Mesenchymal stem cell (in vitro differentiated cells and primary cell): ENCODE data around the gene NFXL1.

ENCODE experiments used
- DNase-seq: peaks from one replicate; pipeline ENCODE4 v3.0.0-alpha.2; 2013
- H2AFZ ChIP-seq: one replicate; pipeline ENCODE4 v1.6.1; 2013; ENCODE audit warnings: low read depth, mild to moderate bottlenecking, control low read depth, inconsistent platforms, low read length, moderate library complexity
- H2AK5ac ChIP-seq: 2 replicates; pipeline ENCODE4 v1.6.1; 2013; ENCODE audit warnings: low read length, moderate library complexity, mild to moderate bottlenecking, inconsistent platforms; ENCODE audit not compliant: severe bottlenecking
- H2BK120ac ChIP-seq: one replicate; pipeline ENCODE4 v1.6.1; 2013; ENCODE audit warnings: low read depth, mild to moderate bottlenecking, inconsistent platforms, low read length, moderate library complexity
- H2BK12ac ChIP-seq, 2 experiments: one replicate each; pipeline ENCODE4 v1.6.1; 2013; ENCODE audit warnings: inconsistent platforms in 2 of 2, low read length in 2 of 2, mild to moderate bottlenecking in 2 of 2, moderate library complexity in 2 of 2, control low read depth in 1 of 2
- H2BK15ac ChIP-seq: one replicate; pipeline ENCODE4 v1.6.1; 2013; ENCODE audit warnings: mild to moderate bottlenecking, low read depth, inconsistent platforms; ENCODE audit not compliant: poor library complexity, severe bottlenecking
- H2BK5ac ChIP-seq: 2 replicates; pipeline ENCODE4 v1.6.1; 2013; ENCODE audit warnings: low read depth, mild to moderate bottlenecking, low read length, control low read depth, inconsistent platforms; ENCODE audit not compliant: poor library complexity, severe bottlenecking
- H3K14ac ChIP-seq, 2 experiments: one replicate each; pipeline ENCODE4 v1.6.1; 2013; ENCODE audit warnings: inconsistent platforms in 2 of 2, low read length in 2 of 2, control low read depth in 1 of 2, mild to moderate bottlenecking in 1 of 2, moderate library complexity in 1 of 2
- H3K18ac ChIP-seq, 2 experiments: one replicate each; pipeline ENCODE4 v1.6.1; 2013; ENCODE audit warnings: inconsistent platforms in 2 of 2, low read length in 2 of 2, control low read depth in 1 of 2, low read depth in 1 of 2, mild to moderate bottlenecking in 1 of 2
- H3K23ac ChIP-seq, 2 experiments: one replicate each; pipeline ENCODE4 v1.6.1; 2013; ENCODE audit warnings: inconsistent platforms in 2 of 2, low read length in 2 of 2, mild to moderate bottlenecking in 2 of 2, moderate library complexity in 2 of 2, control low read depth in 1 of 2
- H3K27ac ChIP-seq: 2 replicates; pipeline ENCODE4 v1.5.1; 2013; ENCODE audit warnings: mild to moderate bottlenecking, moderate library complexity, low read length, control low read depth, inconsistent platforms; ENCODE audit not compliant: poor library complexity, severe bottlenecking
- H3K27me3 ChIP-seq, 2 experiments: 2 replicates each; pipeline versions ENCODE4 v1.6.1 to v1.7.0; 2013; ENCODE audit warnings: low read length in 2 of 2, mild to moderate bottlenecking in 2 of 2, moderate library complexity in 2 of 2, control low read depth in 1 of 2, inconsistent platforms in 1 of 2; ENCODE audit not compliant: control insufficient read depth in 1 of 2, insufficient read depth in 1 of 2
- H3K36me3 ChIP-seq, 2 experiments: 2 replicates each; pipeline versions ENCODE4 v1.6.1 to v1.7.0; 2013; ENCODE audit warnings: low read length in 2 of 2, control low read depth in 1 of 2, inconsistent platforms in 1 of 2, low read depth in 1 of 2, mild to moderate bottlenecking in 1 of 2; ENCODE audit not compliant: insufficient read depth in 2 of 2, control insufficient read depth in 1 of 2
- H3K4ac ChIP-seq, 2 experiments: one replicate each; pipeline ENCODE4 v1.6.1; 2013; ENCODE audit warnings: inconsistent platforms in 2 of 2, low read length in 2 of 2, mild to moderate bottlenecking in 2 of 2, moderate library complexity in 2 of 2, control low read depth in 1 of 2, low read depth in 1 of 2
- H3K4me1 ChIP-seq: 2 replicates; pipeline ENCODE4 v1.6.1; 2013; ENCODE audit warnings: low read depth, low read length, control low read depth; ENCODE audit not compliant: control insufficient read depth, insufficient read depth
- H3K4me2 ChIP-seq: 2 replicates; pipeline ENCODE4 v1.6.1; 2013; ENCODE audit warnings: low read length, mild to moderate bottlenecking, inconsistent platforms; ENCODE audit not compliant: poor library complexity, severe bottlenecking
- H3K4me3 ChIP-seq, 2 experiments: 2 replicates each; pipeline versions ENCODE4 v1.5.1 to v1.7.0; 2013; ENCODE audit warnings: low read length in 2 of 2, mild to moderate bottlenecking in 2 of 2, control low read depth in 1 of 2, low read depth in 1 of 2; ENCODE audit not compliant: insufficient read depth in 1 of 2
- H3K79me1 ChIP-seq: replicated peaks from 2 replicates; pipeline ENCODE4 v1.6.1; 2013; ENCODE audit warnings: mild to moderate bottlenecking, control low read depth, low read length, inconsistent platforms; ENCODE audit not compliant: poor library complexity, severe bottlenecking
- H3K9ac ChIP-seq: 2 replicates; pipeline ENCODE4 v1.7.0; 2013; ENCODE audit warnings: mild to moderate bottlenecking, low read length, moderate library complexity
- H3K9me3 ChIP-seq: 2 replicates; pipeline ENCODE4 v1.7.0; 2013; ENCODE audit warnings: mild to moderate bottlenecking, low read length; ENCODE audit not compliant: control insufficient read depth
- H4K8ac ChIP-seq: one replicate; pipeline ENCODE4 v1.6.1; 2013; ENCODE audit warnings: inconsistent platforms, mild to moderate bottlenecking, low read length, moderate library complexity
- H4K91ac ChIP-seq: one replicate; pipeline ENCODE4 v1.6.1; 2013; ENCODE audit warnings: mild to moderate bottlenecking, low read length, inconsistent platforms
- WGBS: methylation state at CpG from one replicate; pipeline ENCODE4 v1.1.7; 2013; ENCODE audit warnings: mixed read lengths; 5-methylcytosine and 5-hydroxymethylcytosine counted together

NFXL1 gene

GRCh38 chr4:47852136-47852535 lies 62.2 kb downstream of the NFXL1 start:
- Histone ChIP-seq H3K27me3 (no peaks in the 10 kb centered on the region), H2AK5ac (no peak overlapping the region), H3K23ac (no peak overlapping the region), H3K14ac (no peak overlapping the region), H3K27ac (no peak overlapping the region), H4K91ac (no peak overlapping the region), H3K79me1 (no peaks in the 10 kb centered on the region), H2BK120ac (no peak overlapping the region), H3K9ac (no peak overlapping the region), H2BK12ac (no peak overlapping the region), H4K8ac (no peak overlapping the region), H2BK5ac (no peak overlapping the region), H3K4me1 (no peaks in the 10 kb centered on the region), H3K4me2 (no peak overlapping the region), H3K4ac (no peak overlapping the region), H3K9me3 (no peaks in the 10 kb centered on the region), H3K4me3 (no peak overlapping the region), H2AFZ (no peak overlapping the region), H3K18ac (no peak overlapping the region), H3K36me3 (peaks cover 0 to 42% of the 10 kb centered on the region in 2 experiments), H2BK15ac (no peak overlapping the region)
- 56% methylated on average over 1 of the region's 1 CpG for WGBS
- DNase-seq, result peak; percentile 44

- no peak overlapping the region for H3K18ac ChIP-seq
- H3K79me1 ChIP-seq, result no peaks in the 10 kb centered on the region
- DNase-seq, result no peak
- no peak overlapping the region for H2BK5ac ChIP-seq
- no peak overlapping the region for H3K4me2 ChIP-seq
- no peak overlapping the region for H3K23ac ChIP-seq
- no peak overlapping the region for H2BK12ac ChIP-seq
- H3K4ac ChIP-seq, result no peak overlapping the region
- no peak overlapping the region for H3K27ac ChIP-seq
- no CpG with 5 or more reads among the region's 1 CpG for WGBS
- H4K91ac ChIP-seq, result no peak overlapping the region
- no peaks in the 10 kb centered on the region for H3K4me1 ChIP-seq
- no peak overlapping the region for H2BK120ac ChIP-seq
- H3K4me3 ChIP-seq, result no peak overlapping the region
- H4K8ac ChIP-seq, result no peak overlapping the region
- H2AFZ ChIP-seq, result no peak overlapping the region
- H3K36me3 ChIP-seq, result peaks cover 0 to 43% of the 10 kb centered on the region in 2 experiments
- H2BK15ac ChIP-seq, result no peak overlapping the region
- no peak overlapping the region for H2AK5ac ChIP-seq
- no peak overlapping the region for H3K9ac ChIP-seq
- no peak overlapping the region for H3K14ac ChIP-seq
- H3K9me3 ChIP-seq, result no peaks in the 10 kb centered on the region
- H3K27me3 ChIP-seq, result no peaks in the 10 kb centered on the region
Measured at GRCh38 chr4:47849466-47849865, 64.9 kb downstream of the NFXL1 start.

DNA sequence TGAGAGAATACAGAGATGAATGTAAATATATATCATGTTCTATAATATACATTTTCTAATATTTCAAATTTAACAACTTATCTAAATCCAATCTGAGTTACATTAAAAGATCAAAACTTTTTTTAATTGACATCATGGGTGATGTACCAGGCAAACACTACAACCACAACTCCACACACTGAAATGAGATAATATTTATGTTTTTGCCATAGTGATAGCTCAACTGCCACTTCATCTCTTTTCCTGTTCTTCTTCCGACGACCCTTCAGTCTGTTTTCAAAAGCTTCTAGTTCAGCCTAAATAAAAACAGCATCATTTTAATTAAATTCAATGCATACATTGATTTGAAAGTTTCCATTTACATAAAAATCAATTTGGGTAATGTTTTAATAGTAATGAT lies 66.3 kb downstream of the NFXL1 start:
- no peak overlapping the region for H2AFZ ChIP-seq
- no peaks in the 10 kb centered on the region for H3K4me1 ChIP-seq
- no peak overlapping the region for H3K27ac ChIP-seq
- H3K9ac ChIP-seq, result no peak overlapping the region
- no peak overlapping the region for H3K14ac ChIP-seq
- H3K4me3 ChIP-seq, result no peak overlapping the region
- no peak overlapping the region for H2BK120ac ChIP-seq
- 100% methylated on average over 2 of the region's 2 CpGs for WGBS
- H3K27me3 ChIP-seq, result no peaks in the 10 kb centered on the region
- H3K23ac ChIP-seq, result no peak overlapping the region
- H2AK5ac ChIP-seq, result no peak overlapping the region
- no peak overlapping the region for H4K91ac ChIP-seq
- H3K36me3 ChIP-seq, result peaks cover 0 to 45% of the 10 kb centered on the region in 2 experiments
- H3K79me1 ChIP-seq, result peaks cover 2% of the 10 kb centered on the region
- no peak overlapping the region for H2BK15ac ChIP-seq
- no peak overlapping the region for H3K18ac ChIP-seq
- H3K4ac ChIP-seq, result no peak overlapping the region
- H3K9me3 ChIP-seq, result no peaks in the 10 kb centered on the region
- no peak overlapping the region for H4K8ac ChIP-seq
- H2BK12ac ChIP-seq, result no peak overlapping the region
- no peak overlapping the region for H3K4me2 ChIP-seq
- DNase-seq, result no peak
- no peak overlapping the region for H2BK5ac ChIP-seq

DNA sequence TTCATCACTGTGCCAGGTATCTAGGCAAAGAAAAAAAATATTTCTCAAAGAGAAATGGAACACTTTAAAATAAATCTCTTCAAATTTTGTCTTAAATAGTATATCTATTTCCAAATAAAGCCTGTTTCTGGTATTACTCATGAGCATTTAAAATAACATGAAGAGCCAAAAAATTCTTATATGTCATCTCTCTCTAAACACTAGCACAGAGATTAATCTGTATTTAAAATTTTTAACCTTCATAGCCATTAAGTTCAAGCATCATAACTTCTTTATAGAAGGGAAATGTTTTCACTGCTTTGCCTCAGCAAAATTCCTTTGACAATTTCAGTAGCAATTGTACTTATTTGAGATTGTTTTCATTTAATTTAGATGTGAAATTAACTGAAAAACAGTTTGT lies 71.4 kb downstream of the NFXL1 start:
- no peak for DNase-seq
- Histone ChIP-seq H2AFZ (no peak overlapping the region), H2BK15ac (no peak overlapping the region), H3K79me1 (peaks cover 4% of the 10 kb centered on the region), H3K4me3 (no peak overlapping the region), H3K9ac (no peak overlapping the region), H3K4me1 (no peaks in the 10 kb centered on the region), H2BK5ac (no peak overlapping the region), H3K36me3 (peaks cover 0 to 24% of the 10 kb centered on the region in 2 experiments), H3K23ac (no peak overlapping the region), H3K4ac (no peak overlapping the region), H3K27me3 (no peaks in the 10 kb centered on the region), H4K91ac (no peak overlapping the region), H3K27ac (no peak overlapping the region), H2BK12ac (no peak overlapping the region), H4K8ac (no peak overlapping the region), H3K4me2 (no peak overlapping the region), H3K9me3 (no peaks in the 10 kb centered on the region), H3K14ac (no peak overlapping the region), H3K18ac (no peak overlapping the region), H2BK120ac (no peak overlapping the region), H2AK5ac (no peak overlapping the region)
